ENCODE results near the gene GAMT. TPM values are rescaled to one million over a fixed set of nuclear protein-coding genes. Genes with fewer than 3 reads are reported as not detected.
A peak's percentile ranks its signal among the peaks of the same experiment; 100 is the strongest.

Gene GAMT
- total and polyA plus RNA-seq, 4 donors: 7.9 to 40.2 (median 18.6) TPM

- H3K4me3 ChIP-seq (ENCODE audit: low read length in 2 of 2): no peak overlapping the region
- peaks cover 2 to 7% of the 10 kb centered on the region in 2 donors for H3K36me3 ChIP-seq (ENCODE audit: control insufficient read depth in 1 of 2, insufficient read depth in 2 of 2, low read length in 1 of 2)
- no peaks in the 10 kb centered on the region for H3K27me3 ChIP-seq (ENCODE audit: control insufficient read depth in 1 of 2, insufficient read depth in 2 of 2, low read length in 1 of 2)
- intact Hi-C loops (cut with DNase I): no loop called here
- no peak overlapping the region for H3K27ac ChIP-seq (ENCODE audit: low read depth in 1 of 2, low read length in 2 of 2)
- no peaks in the 10 kb centered on the region for H3K9me3 ChIP-seq (ENCODE audit: control insufficient read depth, low read length)
- ATAC-seq (ENCODE audit: low FRiP score) (no peak), DNase-seq (no peak)
- no peaks in the 10 kb centered on the region for H3K4me1 ChIP-seq (ENCODE audit: control insufficient read depth in 1 of 2, insufficient read depth in 2 of 2, low read length in 2 of 2)
- WGBS, 2 donors: 86 to 90% methylated on average over 33 of the region's 33 CpGs
Measured at GRCh38 chr19:1377965-1378785, 23.2 kb downstream of the GAMT start.

- Histone ChIP-seq H3K4me1 (ENCODE audit: control insufficient read depth in 1 of 2, insufficient read depth in 2 of 2, low read length in 2 of 2) (no peaks in the 10 kb centered on the region), H3K27me3 (ENCODE audit: control insufficient read depth in 1 of 2, insufficient read depth in 2 of 2, low read length in 1 of 2) (no peaks in the 10 kb centered on the region), H3K4me3 (ENCODE audit: low read length in 2 of 2) (no peak overlapping the region), H3K36me3 (ENCODE audit: control insufficient read depth in 1 of 2, insufficient read depth in 2 of 2, low read length in 1 of 2) (peaks cover 2 to 12% of the 10 kb centered on the region in 2 donors), H3K9me3 (ENCODE audit: control insufficient read depth, low read length) (no peaks in the 10 kb centered on the region), H3K27ac (ENCODE audit: low read depth in 1 of 2, low read length in 2 of 2) (no peak overlapping the region)
- WGBS, 2 donors: 95% methylated on average over 40 to 43 of the region's 43 CpGs
- ATAC-seq (ENCODE audit: low FRiP score): peak; percentile 36
- peak in 1 of 2 donors; percentile 75 for DNase-seq
- intact Hi-C loops (cut with DNase I): no loop called here
Measured at GRCh38 chr19:1377176-1377964, 24.0 kb downstream of the GAMT start.

- Histone ChIP-seq H3K36me3 (ENCODE audit: control insufficient read depth in 1 of 2, insufficient read depth in 2 of 2, low read length in 1 of 2) (peaks cover 2 to 12% of the 10 kb centered on the region in 2 donors), H3K9me3 (ENCODE audit: control insufficient read depth, low read length) (no peaks in the 10 kb centered on the region), H3K27me3 (ENCODE audit: control insufficient read depth in 1 of 2, insufficient read depth in 2 of 2, low read length in 1 of 2) (no peaks in the 10 kb centered on the region), H3K27ac (ENCODE audit: low read depth in 1 of 2, low read length in 2 of 2) (no peak overlapping the region), H3K4me3 (ENCODE audit: low read length in 2 of 2) (no peak overlapping the region), H3K4me1 (ENCODE audit: control insufficient read depth in 1 of 2, insufficient read depth in 2 of 2, low read length in 2 of 2) (no peaks in the 10 kb centered on the region)
- intact Hi-C loops (cut with DNase I): no loop called here
- no peak for ATAC-seq (ENCODE audit: low FRiP score)
- DNase-seq: no peak
- 95% methylated on average over 17 of the region's 17 CpGs for WGBS, 2 donors
Measured at GRCh38 chr19:1376415-1376805, 24.9 kb downstream of the GAMT start.

GRCh38 chr19:1374250-1374577 lies 27.1 kb downstream of the GAMT start:
- Histone ChIP-seq H3K4me1 (ENCODE audit: control insufficient read depth in 1 of 2, insufficient read depth in 2 of 2, low read length in 2 of 2) (no peaks in the 10 kb centered on the region), H3K36me3 (ENCODE audit: control insufficient read depth in 1 of 2, insufficient read depth in 2 of 2, low read length in 1 of 2) (peaks cover 2 to 21% of the 10 kb centered on the region in 2 donors), H3K27me3 (ENCODE audit: control insufficient read depth in 1 of 2, insufficient read depth in 2 of 2, low read length in 1 of 2) (no peaks in the 10 kb centered on the region), H3K27ac (ENCODE audit: low read depth in 1 of 2, low read length in 2 of 2) (no peak overlapping the region), H3K4me3 (ENCODE audit: low read length in 2 of 2) (no peak overlapping the region), H3K9me3 (ENCODE audit: control insufficient read depth, low read length) (no peaks in the 10 kb centered on the region)
- 78 to 87% methylated on average over 11 to 12 of the region's 12 CpGs for WGBS, 2 donors
- no peak for ATAC-seq (ENCODE audit: low FRiP score)
- no peak for DNase-seq
- intact Hi-C loops (cut with DNase I): no loop called here

- H3K9me3 ChIP-seq (ENCODE audit: control insufficient read depth, low read length): no peaks in the 10 kb centered on the region
- no peak for DNase-seq
- no peaks in the 10 kb centered on the region for H3K27me3 ChIP-seq (ENCODE audit: control insufficient read depth in 1 of 2, insufficient read depth in 2 of 2, low read length in 1 of 2)
- intact Hi-C loops (cut with DNase I): no loop called here
- 65 to 70% methylated on average over 22 of the region's 22 CpGs for WGBS, 2 donors
- H3K36me3 ChIP-seq (ENCODE audit: control insufficient read depth in 1 of 2, insufficient read depth in 2 of 2, low read length in 1 of 2): peaks cover 2 to 21% of the 10 kb centered on the region in 2 donors
- ATAC-seq (ENCODE audit: low FRiP score): no peak
- no peak overlapping the region for H3K4me3 ChIP-seq (ENCODE audit: low read length in 2 of 2)
- H3K27ac ChIP-seq (ENCODE audit: low read depth in 1 of 2, low read length in 2 of 2): no peak overlapping the region
- no peaks in the 10 kb centered on the region for H3K4me1 ChIP-seq (ENCODE audit: control insufficient read depth in 1 of 2, insufficient read depth in 2 of 2, low read length in 2 of 2)
Measured at GRCh38 chr19:1373534-1374249, 27.6 kb downstream of the GAMT start.

GRCh38 chr19:1373042-1373533 lies 28.3 kb downstream of the GAMT start:
- Histone ChIP-seq H3K27ac (ENCODE audit: low read depth in 1 of 2, low read length in 2 of 2) (no peak overlapping the region), H3K9me3 (ENCODE audit: control insufficient read depth, low read length) (no peaks in the 10 kb centered on the region), H3K36me3 (ENCODE audit: control insufficient read depth in 1 of 2, insufficient read depth in 2 of 2, low read length in 1 of 2) (peaks cover 2 to 21% of the 10 kb centered on the region in 2 donors), H3K4me1 (ENCODE audit: control insufficient read depth in 1 of 2, insufficient read depth in 2 of 2, low read length in 2 of 2) (no peaks in the 10 kb centered on the region), H3K4me3 (ENCODE audit: low read length in 2 of 2) (no peak overlapping the region), H3K27me3 (ENCODE audit: control insufficient read depth in 1 of 2, insufficient read depth in 2 of 2, low read length in 1 of 2) (no peaks in the 10 kb centered on the region)
- intact Hi-C loops (cut with DNase I): no loop called here
- WGBS, 2 donors: 81 to 87% methylated on average over 20 of the region's 20 CpGs
- no peak for ATAC-seq (ENCODE audit: low FRiP score)
- DNase-seq: no peak

- Histone ChIP-seq H3K27me3 (ENCODE audit: control insufficient read depth in 1 of 2, insufficient read depth in 2 of 2, low read length in 1 of 2) (no peaks in the 10 kb centered on the region), H3K9me3 (ENCODE audit: control insufficient read depth, low read length) (no peaks in the 10 kb centered on the region), H3K27ac (ENCODE audit: low read depth in 1 of 2, low read length in 2 of 2) (no peak overlapping the region), H3K4me1 (ENCODE audit: control insufficient read depth in 1 of 2, insufficient read depth in 2 of 2, low read length in 2 of 2) (no peaks in the 10 kb centered on the region), H3K4me3 (ENCODE audit: low read length in 2 of 2) (no peak overlapping the region), H3K36me3 (ENCODE audit: control insufficient read depth in 1 of 2, insufficient read depth in 2 of 2, low read length in 1 of 2) (peaks cover 0 to 21% of the 10 kb centered on the region in 2 donors)
- intact Hi-C loops (cut with DNase I): no loop called here
- WGBS, 2 donors: 88 to 90% methylated on average over 52 of the region's 52 CpGs
- ATAC-seq (ENCODE audit: low FRiP score): peak; percentile 11
- DNase-seq: no peak
Measured at GRCh38 chr19:1370579-1371361, 30.6 kb downstream of the GAMT start.

GRCh38 chr19:1369214-1369805 lies 32.0 kb downstream of the GAMT start:
- intact Hi-C loops (cut with DNase I): no loop called here
- no peak overlapping the region for H3K27ac ChIP-seq (ENCODE audit: low read depth in 1 of 2, low read length in 2 of 2)
- WGBS, 2 donors: 93 to 94% methylated on average over 18 of the region's 18 CpGs
- no peaks in the 10 kb centered on the region for H3K4me1 ChIP-seq (ENCODE audit: control insufficient read depth in 1 of 2, insufficient read depth in 2 of 2, low read length in 2 of 2)
- peaks cover 0 to 21% of the 10 kb centered on the region in 2 donors for H3K36me3 ChIP-seq (ENCODE audit: control insufficient read depth in 1 of 2, insufficient read depth in 2 of 2, low read length in 1 of 2)
- H3K9me3 ChIP-seq (ENCODE audit: control insufficient read depth, low read length): no peaks in the 10 kb centered on the region
- ATAC-seq (ENCODE audit: low FRiP score): no peak
- no peak for DNase-seq
- no peaks in the 10 kb centered on the region for H3K27me3 ChIP-seq (ENCODE audit: control insufficient read depth in 1 of 2, insufficient read depth in 2 of 2, low read length in 1 of 2)
- no peak overlapping the region for H3K4me3 ChIP-seq (ENCODE audit: low read length in 2 of 2)

Data from aorta (tissue), 5 donors.